Measurements from ENCODE around the gene KCNQ5.

DNA sequence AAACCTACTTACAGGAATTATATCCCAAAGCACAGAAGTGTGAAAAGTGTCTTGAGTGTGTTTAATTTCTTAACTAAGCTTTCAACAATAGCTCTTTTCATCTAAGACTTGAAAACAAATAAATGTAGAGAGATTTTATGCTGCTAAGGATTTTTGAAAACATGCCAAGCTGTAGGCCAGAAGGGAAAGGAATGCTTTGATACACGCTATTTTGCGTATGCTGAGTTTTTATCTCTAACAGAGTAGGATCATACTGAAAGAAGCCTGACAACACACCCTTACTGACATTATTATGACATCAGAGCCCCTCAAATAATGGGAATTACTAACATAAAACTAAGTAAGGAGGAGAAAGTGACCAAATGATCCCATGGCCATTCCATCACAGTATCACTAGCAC is 338.0 kb downstream of the KCNQ5 start:
- TF ChIP-seq, protein P1, sequence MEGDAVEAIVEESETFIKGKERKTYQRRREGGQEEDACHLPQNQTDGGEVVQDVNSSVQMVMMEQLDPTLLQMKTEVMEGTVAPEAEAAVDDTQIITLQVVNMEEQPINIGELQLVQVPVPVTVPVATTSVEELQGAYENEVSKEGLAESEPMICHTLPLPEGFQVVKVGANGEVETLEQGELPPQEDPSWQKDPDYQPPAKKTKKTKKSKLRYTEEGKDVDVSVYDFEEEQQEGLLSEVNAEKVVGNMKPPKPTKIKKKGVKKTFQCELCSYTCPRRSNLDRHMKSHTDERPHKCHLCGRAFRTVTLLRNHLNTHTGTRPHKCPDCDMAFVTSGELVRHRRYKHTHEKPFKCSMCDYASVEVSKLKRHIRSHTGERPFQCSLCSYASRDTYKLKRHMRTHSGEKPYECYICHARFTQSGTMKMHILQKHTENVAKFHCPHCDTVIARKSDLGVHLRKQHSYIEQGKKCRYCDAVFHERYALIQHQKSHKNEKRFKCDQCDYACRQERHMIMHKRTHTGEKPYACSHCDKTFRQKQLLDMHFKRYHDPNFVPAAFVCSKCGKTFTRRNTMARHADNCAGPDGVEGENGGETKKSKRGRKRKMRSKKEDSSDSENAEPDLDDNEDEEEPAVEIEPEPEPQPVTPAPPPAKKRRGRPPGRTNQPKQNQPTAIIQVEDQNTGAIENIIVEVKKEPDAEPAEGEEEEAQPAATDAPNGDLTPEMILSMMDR (IDR thresholded peaks at IDR 0.05), result no peak
- no peak for TF ChIP-seq EZH2 (IDR thresholded peaks at IDR 0.05)
- no peak for TF ChIP-seq EZH2phosphoT487 (IDR thresholded peaks at IDR 0.05)
